ENCODE results near the gene TMEM156.

- TF ChIP-seq CTCF (IDR thresholded peaks at IDR 0.05) (no peak), POLR2A (IDR thresholded peaks at IDR 0.05) (no peak)
These were observed 12.1 kb downstream of the TMEM156 start for GRCh38 chr4:39020130-39020529.
